Stimulated activated CD4-positive, alpha-beta T cell treated with anti-CD3 and anti-CD28 coated beads, Interleukin-15, amount 100 ng/mL, for 24 hours (primary cell): ENCODE data around the gene SSX2IP.
"Not testable (repeated sequence)": the region's sequence is repeated elsewhere in the genome, so short reads cannot be mapped to it uniquely, and the experiment has no call there.

Experiments
- DNase-seq: peaks from one replicate; pipeline ENCODE4 v3.0.0-alpha.2; 2020

The SSX2IP gene

GRCh38 chr1:84674705-84675104, 15.6 kb downstream of the SSX2IP start:
- DNase-seq, result no peak

GRCh38 chr1:84674021-84674420, 16.2 kb downstream of the SSX2IP start:
- no peak for DNase-seq

GRCh38 chr1:84672080-84672854, 18.0 kb downstream of the SSX2IP start:
- DNase-seq, result no peak

GRCh38 chr1:84669831-84670230, 20.4 kb downstream of the SSX2IP start:
- DNase-seq, result no peak

GRCh38 chr1:84668185-84668584, 22.1 kb downstream of the SSX2IP start:
- DNase-seq, result no peak

GRCh38 chr1:84665703-84666317, 24.5 kb downstream of the SSX2IP start:
- no peak for DNase-seq

GRCh38 chr1:84653130-84653677, 37.1 kb downstream of the SSX2IP start:
- DNase-seq, result no peak

GRCh38 chr1:84644472-84644871, 45.8 kb downstream of the SSX2IP start:
- no peak for DNase-seq

- no peak for DNase-seq
These were observed 47.1 kb downstream of the SSX2IP start for GRCh38 chr1:84643183-84643582.

- DNase-seq, result no peak
These were observed 47.5 kb downstream of the SSX2IP start for GRCh38 chr1:84642774-84643173.

GRCh38 chr1:84639731-84640130, 50.5 kb downstream of the SSX2IP start:
- not testable (repeated sequence) for DNase-seq

GRCh38 chr1:84635429-84635828, 54.8 kb downstream of the SSX2IP start:
- no peak for DNase-seq

GRCh38 chr1:84634536-84635205, 55.6 kb downstream of the SSX2IP start:
- DNase-seq, result no peak

- DNase-seq, result no peak
These were observed 57.4 kb downstream of the SSX2IP start for GRCh38 chr1:84632673-84633434.

- DNase-seq, result no peak
These were observed 58.1 kb downstream of the SSX2IP start for GRCh38 chr1:84632137-84632536.

GRCh38 chr1:84624876-84625275, 65.4 kb downstream of the SSX2IP start:
- DNase-seq, result no peak

- DNase-seq, result no peak
These were observed 68.7 kb downstream of the SSX2IP start for GRCh38 chr1:84621553-84621952.

- DNase-seq, result peak; percentile 85
These were observed 69.4 kb downstream of the SSX2IP start for GRCh38 chr1:84620720-84621313.

GRCh38 chr1:84619383-84620102, 70.7 kb downstream of the SSX2IP start:
- DNase-seq, result peak; percentile 79

GRCh38 chr1:84617349-84617748, 72.9 kb downstream of the SSX2IP start:
- DNase-seq, result no peak

- no peak for DNase-seq
These were observed 74.5 kb downstream of the SSX2IP start for GRCh38 chr1:84615790-84616189.

GRCh38 chr1:84613887-84614286, 76.4 kb downstream of the SSX2IP start:
- no peak for DNase-seq
